ENCODE data around the gene TMEM131.

- TF ChIP-seq CTCF (IDR thresholded peaks at IDR 0.05; ENCODE audit: borderline replicate concordance, extremely low read depth, low read length, poor library complexity, severe bottlenecking) (no peak), EZH2 (IDR thresholded peaks at IDR 0.05; ENCODE audit: borderline replicate concordance, low read depth, low read length, severe bottlenecking) (no peak)
Observed at GRCh38 chr2:97785818-97786217, 209.9 kb downstream of the TMEM131 start.

Measured in DND-41 (cell line).